SW480 (cell line): ENCODE data around the gene HOXD13.

Experiments used
- DNase-seq: peaks from one replicate; pipeline ENCODE4 v3.0.0-alpha.2; 2016; ENCODE audit warnings: low spot score

HOXD13 gene

DNA sequence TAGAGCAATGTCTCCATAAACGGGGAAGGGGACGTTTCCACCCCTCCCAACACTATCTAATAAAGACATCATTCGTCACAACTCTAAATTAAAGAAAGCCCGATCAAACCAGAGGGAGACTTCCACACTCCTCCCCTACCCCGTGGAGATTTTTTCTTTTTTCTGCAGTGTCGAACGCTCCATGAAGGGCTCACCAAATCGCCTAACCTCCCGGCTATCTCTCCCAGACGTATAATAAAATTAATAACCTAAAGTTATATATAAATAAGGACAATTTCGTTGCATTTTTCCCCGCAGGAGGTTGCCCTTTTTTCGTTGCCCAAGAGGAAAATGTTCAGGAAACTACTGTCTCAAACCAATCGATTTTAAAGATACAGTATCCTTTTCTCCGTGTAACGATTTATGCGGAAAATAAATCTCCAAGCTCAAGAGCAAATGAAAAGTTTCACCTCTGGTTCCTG is 11.1 kb upstream of the HOXD13 start:
- DNase-seq = no peak

DNA sequence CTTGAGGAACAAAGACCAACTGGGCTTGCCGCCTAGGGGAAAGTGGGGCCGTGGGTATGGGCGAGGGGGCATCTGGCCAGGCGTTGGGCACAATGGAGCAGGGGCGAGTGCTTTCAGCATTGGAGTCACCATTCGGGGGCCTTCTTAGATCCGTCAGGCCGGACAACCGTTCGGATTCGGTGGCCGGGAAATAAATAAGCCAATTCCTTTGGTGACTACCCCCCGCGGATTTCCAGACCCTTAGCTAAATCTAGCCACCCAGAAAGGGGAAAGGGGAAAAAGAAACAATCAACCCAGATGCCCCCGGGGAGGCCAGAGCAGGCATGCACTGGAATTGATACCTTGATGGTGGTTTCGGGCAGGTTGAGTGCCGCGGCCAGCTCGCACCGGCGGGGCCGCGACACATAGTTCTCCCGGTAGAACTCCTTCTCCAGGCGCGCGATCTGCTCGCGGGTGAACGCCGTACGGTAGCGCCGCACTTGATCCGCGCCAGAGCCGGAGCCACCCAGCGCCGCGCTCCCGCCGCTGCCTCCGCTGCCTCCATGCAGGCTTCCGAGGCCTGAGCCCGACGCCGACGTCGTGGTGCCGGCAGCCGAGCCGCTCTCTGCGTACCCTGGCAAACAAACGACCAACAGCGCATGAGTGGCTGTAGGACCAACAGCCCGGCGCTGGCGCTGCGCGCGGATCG is 10.5 kb upstream of the HOXD13 start:
- no peak for DNase-seq

- DNase-seq = no peak
Observed at GRCh38 chr2:176082525-176082823, 10.0 kb upstream of the HOXD13 start.

- DNase-seq = no peak
Observed at GRCh38 chr2:176082824-176083751, 9.4 kb upstream of the HOXD13 start.

DNA sequence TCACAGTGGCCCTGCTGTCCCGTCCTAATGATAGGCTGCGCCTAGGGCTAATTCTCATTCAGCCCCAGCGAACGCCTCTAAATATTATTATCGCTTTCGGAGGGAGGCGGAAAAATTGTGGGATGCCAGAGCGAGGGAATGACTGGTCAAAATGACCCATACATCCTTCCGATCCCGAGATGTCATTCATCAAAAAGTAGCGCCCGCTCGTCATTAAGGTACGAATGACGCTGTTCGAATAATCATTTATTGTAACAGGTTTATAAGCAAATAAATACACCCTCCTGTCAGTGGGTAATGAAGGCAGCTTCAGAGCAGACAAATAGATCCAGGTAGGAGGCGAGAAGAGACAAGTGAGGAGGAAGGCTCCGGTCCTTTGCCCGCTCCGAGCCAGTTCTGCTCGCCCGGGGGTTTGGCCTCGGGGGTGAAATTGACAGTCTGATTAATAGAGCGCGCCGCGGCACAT is 8.7 kb upstream of the HOXD13 start, which contains the start of gene EVX2:
Gene EVX2, minus strand, starts transcription at position 167 of the 466 bp plus-strand sequence. CDS start 186 bp downstream, outside the sequence.
- DNase-seq = no peak

DNA sequence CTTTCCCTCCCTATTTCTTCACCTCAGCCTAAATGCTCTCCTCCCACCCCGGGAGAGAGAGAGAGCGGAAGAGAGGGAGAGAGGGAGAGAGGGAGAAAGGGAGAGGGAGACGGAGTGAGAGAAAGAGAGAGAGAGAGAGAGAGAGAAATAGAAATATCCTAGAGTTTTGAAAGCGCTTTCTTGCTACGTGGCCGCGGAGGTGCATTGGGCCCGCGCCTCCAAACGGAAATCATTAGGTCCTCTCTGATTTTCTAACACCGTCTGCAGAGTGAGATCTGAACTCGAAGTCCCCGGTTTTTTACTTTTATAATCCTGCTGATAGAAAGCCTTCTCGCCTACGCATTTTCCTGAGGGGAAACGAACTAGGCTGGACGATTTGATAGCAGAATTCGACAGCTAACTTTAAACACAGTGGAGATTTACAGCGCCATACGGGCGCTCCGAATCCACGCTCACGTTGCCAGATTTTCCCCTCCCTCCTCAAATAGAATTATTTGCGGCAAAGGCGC is 7.9 kb upstream of the HOXD13 start:
- DNase-seq = no peak

GRCh38 chr2:176085120-176085788 is 7.3 kb upstream of the HOXD13 start:
- DNase-seq = no peak

DNA sequence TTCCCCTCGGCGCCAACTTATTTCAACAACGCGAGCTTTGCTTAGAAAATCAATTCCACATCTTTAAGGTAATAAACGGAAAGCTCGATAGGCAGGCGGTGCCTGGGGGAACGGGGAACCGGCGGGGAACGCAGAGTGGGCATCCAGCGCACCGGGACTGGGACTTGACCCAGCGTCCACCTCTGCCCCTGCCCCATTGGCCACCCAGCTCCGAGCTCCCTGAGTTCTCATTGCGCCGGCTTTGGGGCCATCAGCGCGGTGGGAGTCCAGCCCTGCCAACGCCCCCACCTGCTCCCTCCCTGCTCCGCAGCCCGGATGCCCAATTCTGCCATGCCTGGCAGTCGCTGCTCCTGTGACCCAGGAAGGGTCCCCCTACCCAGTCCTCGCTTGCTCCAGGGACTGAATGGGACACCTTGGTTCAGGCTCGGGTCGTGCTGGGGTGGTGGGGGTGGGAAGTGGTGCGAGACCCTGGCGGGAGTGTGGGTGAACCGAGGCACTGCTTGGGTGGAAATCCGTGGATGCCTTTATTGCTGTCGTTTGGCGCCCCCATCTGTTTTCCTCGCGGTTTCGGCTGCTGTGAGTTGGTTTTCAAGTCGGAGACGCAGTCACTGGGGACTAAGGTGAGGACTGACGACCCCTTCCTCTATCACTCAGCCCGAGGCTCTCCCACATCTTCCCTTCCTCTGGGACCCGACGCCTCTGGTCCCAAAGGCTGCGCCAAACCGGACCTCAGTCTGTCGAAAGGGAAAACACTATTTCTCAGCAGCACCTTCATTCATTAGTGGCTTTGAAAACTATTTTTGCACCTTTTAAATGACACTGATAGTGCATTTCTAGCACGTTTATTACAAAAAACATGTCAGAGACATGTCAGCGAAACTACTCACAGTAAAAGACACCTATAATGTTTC is 6.4 kb upstream of the HOXD13 start:
- DNase-seq = no peak

- no peak for DNase-seq
Observed at GRCh38 chr2:176087330-176088047, 5.0 kb upstream of the HOXD13 start.

- peak; percentile 60 for DNase-seq
Observed at GRCh38 chr2:176088048-176088936, 4.2 kb upstream of the HOXD13 start.

DNA sequence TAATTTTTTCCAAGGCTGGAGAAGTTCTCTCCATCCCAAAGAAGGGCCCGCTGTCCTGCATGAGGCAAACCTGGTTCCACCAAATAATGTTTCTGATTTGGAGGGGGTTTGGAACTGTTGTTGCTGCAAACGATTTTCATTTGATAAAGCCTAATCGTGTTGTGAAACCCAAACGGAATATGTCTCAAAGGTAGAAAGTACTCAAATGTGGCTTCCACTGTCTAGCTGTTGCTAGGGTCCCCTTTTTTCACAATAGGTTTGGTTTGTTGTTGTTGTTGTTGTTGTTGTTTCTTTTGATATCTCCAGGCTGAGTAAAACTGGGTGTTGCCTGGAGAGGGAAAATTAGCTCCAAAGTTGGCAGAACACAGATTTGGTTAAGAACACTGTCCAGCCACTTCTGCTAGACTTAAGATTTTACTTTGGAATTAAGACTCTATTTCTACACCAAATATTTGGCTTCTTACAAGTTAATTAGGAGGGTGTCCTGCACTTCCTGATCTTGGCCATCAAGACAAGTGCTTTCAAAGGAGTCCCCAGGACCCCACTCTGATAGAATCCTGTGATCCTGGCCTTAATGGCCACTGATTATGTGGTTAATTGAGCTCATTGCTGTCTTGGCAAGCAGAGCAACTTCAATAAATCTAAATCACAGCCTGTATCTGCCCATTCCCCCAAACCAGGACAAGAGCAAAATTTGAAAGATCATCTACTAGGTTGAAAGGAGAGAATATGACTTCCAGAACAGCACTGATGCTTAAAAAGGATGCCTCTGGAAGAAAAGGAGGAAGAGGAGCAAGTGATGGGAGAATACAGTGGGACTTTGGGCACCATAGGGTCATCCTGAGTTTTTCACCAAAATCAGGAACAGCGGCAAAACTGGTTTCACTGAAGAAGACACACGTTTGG is 3.3 kb upstream of the HOXD13 start:
- DNase-seq = no peak

- no peak for DNase-seq
Observed at GRCh38 chr2:176089843-176090395, 2.6 kb upstream of the HOXD13 start.

DNA sequence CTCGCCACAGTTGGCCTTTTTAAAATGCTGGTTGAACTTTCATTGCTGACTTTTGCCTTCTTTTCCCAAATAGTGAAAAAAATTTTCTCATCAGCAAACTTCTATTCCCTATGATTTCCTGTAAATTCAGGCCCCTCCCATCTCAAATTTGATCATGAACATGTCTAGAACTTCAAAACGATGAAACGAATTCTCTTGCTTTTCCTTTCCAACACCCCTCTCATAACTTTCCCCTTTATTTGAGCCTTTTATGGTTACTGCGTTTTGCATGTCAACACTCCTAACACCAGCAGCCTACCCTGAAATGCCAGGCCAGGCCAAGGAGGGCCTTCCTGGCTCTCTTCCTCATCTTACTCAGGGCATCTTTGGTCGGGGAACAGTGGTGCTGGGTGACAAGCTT is 1.7 kb upstream of the HOXD13 start:
- DNase-seq = no peak

GRCh38 chr2:176091329-176092258 is 927 bp upstream of the HOXD13 start:
- no peak for DNase-seq

- DNase-seq = peak; percentile 67
Observed at GRCh38 chr2:176093145-176093897, 800 bp downstream of the HOXD13 start.

DNA sequence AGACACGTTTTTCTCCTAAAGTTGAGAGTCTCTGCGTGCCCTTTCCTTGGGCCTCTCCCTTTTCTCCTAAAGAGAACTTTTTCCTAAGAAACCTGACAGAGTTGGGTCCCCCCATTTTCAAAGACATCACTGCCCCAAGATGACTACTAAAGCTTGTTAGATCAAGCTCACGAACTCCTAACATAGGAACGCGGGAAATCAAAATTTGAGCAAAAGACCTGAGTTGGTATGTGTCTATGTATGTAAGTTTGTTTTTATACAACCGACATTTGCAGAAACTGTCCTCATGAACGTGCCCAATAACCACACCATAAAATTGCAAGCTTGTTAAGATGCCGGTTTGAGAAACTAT is 1.4 kb downstream of the HOXD13 start:
- DNase-seq = no peak
